CD4-positive, alpha-beta memory T cell (primary cell): ENCODE data around the gene ODAD3. TPM values are rescaled to one million over a fixed set of nuclear protein-coding genes. Genes with fewer than 3 reads are reported as not detected.

Experiments used
- CTCF ChIA-PET: fragments of 350-600 bp; sonication (Branson Sonifier 250); formaldehyde crosslinking; loops from one replicate; lab custom pipeline; 2021; ENCODE audit warnings: inconsistent platforms; ENCODE audit not compliant: partially characterized antibody; lab: Charles Lee
- POLR2A ChIA-PET: fragments of 350-600 bp; sonication (Branson Sonifier 250); formaldehyde crosslinking; loops from one replicate; lab custom pipeline; 2021; ENCODE audit not compliant: partially characterized antibody; lab: Charles Lee
- DNase-seq, 5 donors: peaks; one replicate each; pipeline versions ENCODE4 v3.0.0 to v3.0.0-alpha.2; 2020 to 2022; ENCODE audit warnings: mixed read lengths in 1 of 5
- H3K27ac ChIP-seq: one replicate; pipeline ENCODE4 v1.7.0; 2013; ENCODE audit warnings: low read depth, low read length
- H3K27me3 ChIP-seq: 2 replicates; pipeline ENCODE4 v1.7.0; 2013; ENCODE audit warnings: mild to moderate bottlenecking, low read length, moderate library complexity; ENCODE audit not compliant: insufficient read depth
- H3K36me3 ChIP-seq: 2 replicates; pipeline ENCODE4 v1.7.0; 2013; ENCODE audit warnings: mild to moderate bottlenecking, low read length, moderate library complexity; ENCODE audit not compliant: insufficient read depth
- H3K4me1 ChIP-seq: 2 replicates; pipeline ENCODE4 v1.7.0; 2013; ENCODE audit warnings: mild to moderate bottlenecking, low read length, moderate library complexity; ENCODE audit not compliant: insufficient read depth
- H3K4me3 ChIP-seq, 2 donors: one replicate each; pipeline ENCODE4 v1.7.0; 2013; ENCODE audit warnings: low read length in 2 of 2, mild to moderate bottlenecking in 1 of 2
- H3K9me3 ChIP-seq, 2 donors: one replicate each; pipeline ENCODE4 v1.7.0; 2013; ENCODE audit warnings: low read length in 2 of 2, control low read depth in 1 of 2; ENCODE audit not compliant: control insufficient read depth in 1 of 2
- H3K27ac Mint-ChIP-seq, 7 donors: one replicate each; pipeline ENCODE4 v1.8.0; 2020 to 2021; ENCODE audit warnings: mixed read lengths in 7 of 7, mild to moderate bottlenecking in 6 of 7, inconsistent platforms in 3 of 7, moderate library complexity in 3 of 7
- H3K27me3 Mint-ChIP-seq, 2 donors: one replicate each; pipeline ENCODE4 v1.8.0; 2020 to 2021; ENCODE audit warnings: mixed read lengths in 2 of 2
- H3K36me3 Mint-ChIP-seq, 2 donors: one replicate each; pipeline ENCODE4 v1.8.0; 2020 to 2021; ENCODE audit warnings: mixed read lengths in 2 of 2, inconsistent platforms in 1 of 2, mild to moderate bottlenecking in 1 of 2
- H3K4me1 Mint-ChIP-seq, 4 donors: one replicate each; pipeline ENCODE4 v1.8.0; 2020 to 2021; ENCODE audit warnings: mixed read lengths in 4 of 4, mild to moderate bottlenecking in 1 of 4
- H3K4me3 Mint-ChIP-seq, 8 donors: one replicate each; pipeline ENCODE4 v1.8.0; 2020 to 2021; ENCODE audit warnings: mixed read lengths in 8 of 8, mild to moderate bottlenecking in 7 of 8, moderate library complexity in 6 of 8, inconsistent platforms in 3 of 8
- H3K9me3 Mint-ChIP-seq, 8 donors: one replicate each; pipeline ENCODE4 v1.8.0; 2020 to 2021; ENCODE audit warnings: mixed read lengths in 8 of 8, mild to moderate bottlenecking in 5 of 8, inconsistent platforms in 3 of 8, moderate library complexity in 1 of 8
- intact Hi-C: fragments of 100-400 bp; cut with micrococcal nuclease; formaldehyde crosslinking; loops from one replicate; pipeline ENCODE4 v1.15.1; 2023
- polyA plus RNA-seq, 2 donors: library from polyadenylated mRNA; unstranded; fragments of 300-500 nt; fragmentation: Illumina TruSeq; gene quantifications; one replicate each; pipeline ENCODE4 v1.2.3, GENCODE V29; 2021
- total RNA-seq, 2 experiments: library from RNA; stranded (reverse); gene quantifications; one replicate each; pipeline ENCODE4 v1.2.3, GENCODE V29; 2021

Gene ODAD3
- total and polyA plus RNA-seq, 4 experiments from 2014 or later, result not detected

DNA sequence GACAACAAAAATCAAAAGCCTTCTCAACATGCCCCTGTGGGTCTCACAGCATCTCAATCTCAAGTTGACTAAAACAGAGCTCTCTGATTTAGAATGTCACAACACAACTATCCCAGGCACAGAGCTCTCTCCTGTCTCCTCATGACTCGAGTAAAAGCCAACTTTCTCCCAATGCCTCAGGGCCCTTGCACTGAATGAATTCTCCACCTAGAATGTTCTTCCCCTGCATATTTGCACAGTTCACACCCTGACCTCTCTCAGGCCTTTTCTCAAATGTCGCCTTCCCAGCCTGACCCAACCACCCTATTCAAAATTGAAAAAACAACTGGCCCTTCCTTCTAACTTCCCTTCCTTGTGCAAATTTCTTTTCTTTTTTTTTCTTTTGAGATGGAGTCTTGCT, 64.2 kb downstream of the ODAD3 start:
- Histone ChIP-seq H3K9me3 (no peaks in the 10 kb centered on the region), H3K27ac (no peak overlapping the region), H3K4me1 (peaks cover 15% of the 10 kb centered on the region), H3K36me3 (no peaks in the 10 kb centered on the region), H3K4me3 (no peak overlapping the region), H3K27me3 (no peaks in the 10 kb centered on the region)
- peaks cover 0 to 6% (median under 1%) of the 10 kb centered on the region in 4 donors for H3K4me1 Mint-ChIP-seq
- no peak overlapping the region for H3K4me3 Mint-ChIP-seq
- ChIA-PET CTCF (interaction anchor here (1.1 to 3.0 kb wide), 2 partner anchors 10 to 12 kb away, joined by 3 to 14 read pairs; no protein-coding TSS in a partner anchor), POLR2A (interaction anchor here (1.0 to 2.7 kb wide), 2 partner anchors 10 to 112 kb away, joined by 3 to 9 read pairs; no protein-coding TSS in a partner anchor)
- DNase-seq, result no peak
- peaks cover 0 to 2% (median 0%) of the 10 kb centered on the region in 8 donors for H3K9me3 Mint-ChIP-seq
- H3K27me3 Mint-ChIP-seq, result no peaks in the 10 kb centered on the region
- intact Hi-C loops, result no loop called here
- H3K27ac Mint-ChIP-seq, result peak overlapping the region in 1 of 7 donors; percentile 32
- peaks cover 25 to 34% of the 10 kb centered on the region in 2 donors for H3K36me3 Mint-ChIP-seq

Other genes starting within 250 kb of the ODAD3 start
- gene KANK2, start 237.6 kb downstream of the ODAD3 start, total RNA-seq, result under 1 TPM; 0.39 to 0.52 TPM
- under 1 TPM in 1 of 2 donors, not detected in 1; 0.17 TPM for gene KANK2, start 237.6 kb downstream of the ODAD3 start, polyA plus RNA-seq
- not detected for gene ANGPTL8, start 195.5 kb downstream of the ODAD3 start, total RNA-seq
- not detected for gene ANGPTL8, start 195.5 kb downstream of the ODAD3 start, polyA plus RNA-seq
- gene DOCK6, start 172.6 kb downstream of the ODAD3 start, total RNA-seq, result under 1 TPM; 0.30 to 0.64 TPM
- gene DOCK6, start 172.6 kb downstream of the ODAD3 start, polyA plus RNA-seq, result not detected
- not detected for gene TSPAN16, start 139.0 kb downstream of the ODAD3 start, total RNA-seq
- not detected for gene TSPAN16, start 139.0 kb downstream of the ODAD3 start, polyA plus RNA-seq
- 1 to 10 TPM; 6.0 to 8.6 TPM for gene RAB3D, start 95.5 kb downstream of the ODAD3 start, total RNA-seq
- gene RAB3D, start 95.5 kb downstream of the ODAD3 start, polyA plus RNA-seq, result 1 to 10 TPM; 1.9 to 2.5 TPM
- gene TMEM205, start 88.9 kb downstream of the ODAD3 start, total RNA-seq, result 10 to 100 TPM; 26.1 to 28.5 TPM
- gene TMEM205, start 88.9 kb downstream of the ODAD3 start, polyA plus RNA-seq, result 10 to 100 TPM; 56.1 to 86.3 TPM
- 10 to 100 TPM; 90.7 to 91.8 TPM for gene CCDC159, start 88.6 kb downstream of the ODAD3 start, total RNA-seq
- 10 to 100 TPM in 1 of 2 donors, 1 to 10 TPM in 1; 9.2 to 16.8 TPM for gene CCDC159, start 88.6 kb downstream of the ODAD3 start, polyA plus RNA-seq
- gene PLPPR2, start 79.7 kb downstream of the ODAD3 start, total RNA-seq, result 10 to 100 TPM; 10.9 to 12.2 TPM
- gene PLPPR2, start 79.7 kb downstream of the ODAD3 start, polyA plus RNA-seq, result 1 to 10 TPM in 1 of 2 donors, under 1 TPM in 1; 0.16 to 1.1 TPM
- 1 to 10 TPM; 4.0 to 4.8 TPM for gene SWSAP1, start 60.5 kb downstream of the ODAD3 start, total RNA-seq
- gene SWSAP1, start 60.5 kb downstream of the ODAD3 start, polyA plus RNA-seq, result 1 to 10 TPM; 6.4 to 6.5 TPM
- gene EPOR, start 50.8 kb downstream of the ODAD3 start, total RNA-seq, result 1 to 10 TPM; 8.4 to 8.8 TPM
- 10 to 100 TPM in 1 of 2 donors, 1 to 10 TPM in 1; 6.3 to 12.1 TPM for gene EPOR, start 50.8 kb downstream of the ODAD3 start, polyA plus RNA-seq
- gene RGL3, start 15.8 kb downstream of the ODAD3 start, total RNA-seq, result not detected
- gene RGL3, start 15.8 kb downstream of the ODAD3 start, polyA plus RNA-seq, result not detected
- gene PRKCSH, start 514 bp upstream of the ODAD3 start, total RNA-seq, result 100 to 1,000 TPM; 300 TPM
- gene PRKCSH, start 514 bp upstream of the ODAD3 start, polyA plus RNA-seq, result 10 to 100 TPM; 14.0 to 63.6 TPM
- gene ELAVL3, start 45.9 kb upstream of the ODAD3 start, total RNA-seq, result not detected
- gene ELAVL3, start 45.9 kb upstream of the ODAD3 start, polyA plus RNA-seq, result not detected
- gene ZNF653, start 70.7 kb upstream of the ODAD3 start, total RNA-seq, result 10 to 100 TPM; 24.1 to 24.7 TPM
- gene ZNF653, start 70.7 kb upstream of the ODAD3 start, polyA plus RNA-seq, result 1 to 10 TPM; 2.0 to 2.9 TPM
- 10 to 100 TPM; 39.5 to 46.2 TPM for gene ECSIT, start 94.0 kb upstream of the ODAD3 start, total RNA-seq
- gene ECSIT, start 94.0 kb upstream of the ODAD3 start, polyA plus RNA-seq, result 10 to 100 TPM; 27.3 to 35.0 TPM
- not detected for gene CNN1, start 103.7 kb upstream of the ODAD3 start, total RNA-seq
- gene CNN1, start 103.7 kb upstream of the ODAD3 start, polyA plus RNA-seq, result not detected
- gene ELOF1, start 124.1 kb upstream of the ODAD3 start, total RNA-seq, result 10 to 100 TPM; 46.0 to 48.5 TPM
- gene ELOF1, start 124.1 kb upstream of the ODAD3 start, polyA plus RNA-seq, result 10 to 100 TPM; 93.1 to 96.1 TPM
- 10 to 100 TPM; 26.8 to 30.3 TPM for gene ACP5, start 142.5 kb upstream of the ODAD3 start, total RNA-seq
- 10 to 100 TPM; 16.9 to 23.8 TPM for gene ACP5, start 142.5 kb upstream of the ODAD3 start, polyA plus RNA-seq
- gene ZNF627, start 162.4 kb upstream of the ODAD3 start, total RNA-seq, result 10 to 100 TPM; 11.5 to 12.6 TPM
- gene ZNF627, start 162.4 kb upstream of the ODAD3 start, polyA plus RNA-seq, result 10 to 100 TPM in 1 of 2 donors, 1 to 10 TPM in 1; 6.8 to 10.3 TPM